Activated CD4-positive, alpha-beta T cell treated with anti-CD3 and anti-CD28 coated beads, Interleukin-2, amount 10 ng/mL, durations not matched to agents 24 days and 14 days (primary cell): ENCODE results near the gene INTS6L. TPM values are rescaled to one million over a fixed set of nuclear protein-coding genes. Genes with fewer than 3 reads are reported as not detected.
"Not testable (repeated sequence)": the region's sequence is repeated elsewhere in the genome, so short reads cannot be mapped to it uniquely, and the experiment has no call there.

Experiments used
- DNase-seq: peaks from one replicate; pipeline ENCODE4 v3.0.0; 2022
- H3K27ac Mint-ChIP-seq: one replicate; pipeline ENCODE4 v1.8.0; 2022; ENCODE audit warnings: mild to moderate bottlenecking, mixed read lengths
- H3K27me3 Mint-ChIP-seq: one replicate; pipeline ENCODE4 v1.8.0; 2022; ENCODE audit warnings: mixed read lengths
- H3K36me3 Mint-ChIP-seq: one replicate; pipeline ENCODE4 v1.8.0; 2022; ENCODE audit warnings: low read depth, mild to moderate bottlenecking, mixed read lengths
- H3K4me1 Mint-ChIP-seq: one replicate; pipeline ENCODE4 v1.8.0; 2021; ENCODE audit warnings: mixed read lengths
- H3K4me3 Mint-ChIP-seq: one replicate; pipeline ENCODE4 v1.8.0; 2022; ENCODE audit warnings: mild to moderate bottlenecking, moderate library complexity, mixed read lengths
- H3K9me3 Mint-ChIP-seq: one replicate; pipeline ENCODE4 v1.8.0; 2021; ENCODE audit warnings: mixed read lengths
- intact Hi-C: fragments of 100-400 bp; cut with micrococcal nuclease; formaldehyde crosslinking; loops from one replicate; pipeline ENCODE4 v1.15.1; 2023
- total RNA-seq: library from RNA; stranded (reverse); gene quantifications from 2 replicates; pipeline ENCODE4 v1.2.3, GENCODE V29; 2022

Gene INTS6L
- total RNA-seq, 1 donor from 2014 or later: 35.7 TPM

GRCh38 chrX:135536877-135537276 lies 16.4 kb downstream of the INTS6L start:
- H3K4me1 Mint-ChIP-seq: peaks cover 28% of the 10 kb centered on the region
- intact Hi-C loops: loop anchor here (2.0 kb wide), 1 partner anchor 14 kb away; no protein-coding TSS in a partner anchor
- peak; percentile 54 for DNase-seq
- no peaks in the 10 kb centered on the region for H3K9me3 Mint-ChIP-seq
- peak overlapping the region; percentile 45 for H3K4me3 Mint-ChIP-seq
- H3K36me3 Mint-ChIP-seq: peaks cover 18% of the 10 kb centered on the region
- H3K27me3 Mint-ChIP-seq: no peaks in the 10 kb centered on the region
- H3K27ac Mint-ChIP-seq: peak overlapping the region; percentile 71

- Mint-ChIP-seq H3K27ac (no peak overlapping the region), H3K36me3 (peaks cover 33% of the 10 kb centered on the region), H3K9me3 (no peaks in the 10 kb centered on the region), H3K4me3 (no peak overlapping the region), H3K4me1 (peaks cover 36% of the 10 kb centered on the region), H3K27me3 (no peaks in the 10 kb centered on the region)
- no peak for DNase-seq
- intact Hi-C loops: loop anchor here (5.0 kb wide), 1 partner anchor 36 kb away; no protein-coding TSS in a partner anchor
Measured at GRCh38 chrX:135541351-135541750, 20.9 kb downstream of the INTS6L start.

- Mint-ChIP-seq H3K4me1 (peaks cover 26% of the 10 kb centered on the region), H3K4me3 (no peak overlapping the region), H3K27me3 (no peaks in the 10 kb centered on the region), H3K27ac (peak overlapping the region; percentile 51), H3K36me3 (peaks cover 35% of the 10 kb centered on the region), H3K9me3 (no peaks in the 10 kb centered on the region)
- intact Hi-C loops: loop anchor here (5.0 kb wide), 1 partner anchor 34 kb away; no protein-coding TSS in a partner anchor
- no peak for DNase-seq
Measured at GRCh38 chrX:135543172-135543571, 22.7 kb downstream of the INTS6L start.

DNA sequence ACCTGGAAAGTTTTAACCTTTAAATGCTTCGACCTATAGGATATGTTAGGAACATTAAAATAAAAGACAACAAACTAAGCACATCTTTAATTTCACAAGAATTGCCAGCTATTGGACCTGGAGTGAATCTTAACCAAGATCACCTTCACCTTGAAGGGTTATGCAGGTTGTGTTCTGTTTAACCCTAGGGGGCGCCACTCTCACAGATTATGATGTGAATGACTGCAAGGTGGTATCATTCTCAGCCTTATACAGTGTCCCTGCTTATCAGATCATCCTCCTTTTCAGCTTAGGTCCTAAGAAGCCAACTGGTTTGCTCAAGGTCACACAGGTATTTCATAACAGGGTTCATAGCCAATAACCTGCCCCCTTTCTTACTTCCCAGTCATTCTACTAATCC lies 23.5 kb downstream of the INTS6L start:
- Mint-ChIP-seq H3K27me3 (no peaks in the 10 kb centered on the region), H3K4me1 (peaks cover 23% of the 10 kb centered on the region), H3K4me3 (peak overlapping the region; percentile 3), H3K27ac (no peak overlapping the region), H3K9me3 (no peaks in the 10 kb centered on the region), H3K36me3 (peaks cover 33% of the 10 kb centered on the region)
- intact Hi-C loops: loop anchor here (5.0 kb wide), 1 partner anchor 33 kb away; no protein-coding TSS in a partner anchor
- DNase-seq: peak; percentile 73

DNA sequence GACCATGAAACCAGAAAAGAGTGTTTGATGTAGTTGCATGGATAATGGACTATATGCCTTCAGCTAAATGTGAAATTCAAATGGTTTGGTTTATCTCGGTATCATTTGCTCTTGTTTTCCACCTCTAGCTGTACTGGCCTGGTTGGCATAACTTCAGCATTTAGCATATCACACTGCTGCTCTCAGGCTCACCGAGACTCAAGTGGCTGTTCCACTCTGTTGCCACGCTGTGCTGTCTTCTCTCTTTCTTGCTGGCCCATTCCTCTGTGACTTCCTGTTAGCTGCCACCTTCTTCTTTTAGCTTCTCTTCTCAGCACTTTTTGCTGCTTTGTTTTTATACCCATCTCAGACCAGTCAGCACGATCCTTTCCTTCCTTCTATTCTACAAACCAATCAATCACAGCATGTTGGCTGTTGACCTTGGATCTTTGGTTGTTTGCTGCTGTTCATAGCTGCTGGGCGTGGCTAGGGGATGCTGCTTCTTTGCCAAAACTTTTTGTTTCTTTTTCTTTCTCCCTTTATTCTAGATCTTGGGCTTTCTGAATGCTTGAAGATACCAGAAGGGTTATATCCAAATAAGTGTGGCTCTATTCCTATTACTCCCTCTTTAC lies 24.0 kb downstream of the INTS6L start:
- Mint-ChIP-seq H3K4me3 (peak overlapping the region; percentile 4), H3K36me3 (peaks cover 33% of the 10 kb centered on the region), H3K27me3 (no peaks in the 10 kb centered on the region), H3K27ac (peak overlapping the region; percentile 58), H3K4me1 (peaks cover 21% of the 10 kb centered on the region), H3K9me3 (no peaks in the 10 kb centered on the region)
- intact Hi-C loops: loop anchor here (5.0 kb wide), 1 partner anchor 33 kb away; no protein-coding TSS in a partner anchor
- DNase-seq: peak; percentile 58

DNA sequence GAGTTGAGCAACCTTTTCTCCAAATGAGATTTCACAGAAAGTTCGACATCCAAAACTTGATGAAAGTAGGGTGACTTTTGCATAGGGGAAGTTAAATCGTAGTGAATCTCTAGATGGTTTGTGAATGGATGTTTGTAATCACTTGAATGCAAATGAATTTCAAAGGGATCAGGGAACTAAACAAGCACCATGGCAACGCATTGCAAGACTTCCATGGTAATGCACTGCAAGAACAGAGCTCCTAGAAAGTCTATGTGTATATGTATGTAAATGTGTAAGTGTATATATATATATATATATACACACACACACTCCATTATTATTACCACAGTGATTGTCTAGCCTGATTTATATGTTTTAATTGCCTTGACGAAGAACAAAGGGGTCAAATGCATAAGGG lies 27.3 kb downstream of the INTS6L start:
- Mint-ChIP-seq H3K9me3 (no peaks in the 10 kb centered on the region), H3K4me3 (no peak overlapping the region), H3K27me3 (no peaks in the 10 kb centered on the region), H3K4me1 (peaks cover 17% of the 10 kb centered on the region), H3K27ac (no peak overlapping the region), H3K36me3 (peaks cover 56% of the 10 kb centered on the region)
- DNase-seq: no peak
- intact Hi-C loops: no loop called here

DNA sequence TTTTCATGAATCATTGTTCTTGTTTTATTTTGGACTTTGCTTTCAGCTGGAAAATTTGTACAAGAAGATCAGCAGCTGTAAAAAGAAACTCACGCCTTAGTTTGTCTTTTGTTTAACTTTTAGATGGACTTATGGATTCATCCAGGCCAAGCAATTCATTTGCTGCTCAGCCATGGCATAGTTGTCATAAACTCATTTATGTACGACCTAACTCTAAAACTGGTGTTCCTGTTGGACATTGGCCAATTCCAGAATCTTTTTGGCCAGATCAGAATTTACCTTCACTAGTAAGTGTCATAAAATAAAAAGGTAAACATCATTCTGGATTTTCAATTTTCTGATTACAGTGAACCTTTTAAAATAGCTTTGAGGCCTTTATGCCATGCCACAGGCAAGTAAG lies 29.1 kb downstream of the INTS6L start:
- Mint-ChIP-seq H3K27ac (no peak overlapping the region), H3K9me3 (no peaks in the 10 kb centered on the region), H3K4me3 (no peak overlapping the region), H3K4me1 (peaks cover 3% of the 10 kb centered on the region), H3K27me3 (no peaks in the 10 kb centered on the region), H3K36me3 (peaks cover 58% of the 10 kb centered on the region)
- no peak for DNase-seq
- intact Hi-C loops: no loop called here

DNA sequence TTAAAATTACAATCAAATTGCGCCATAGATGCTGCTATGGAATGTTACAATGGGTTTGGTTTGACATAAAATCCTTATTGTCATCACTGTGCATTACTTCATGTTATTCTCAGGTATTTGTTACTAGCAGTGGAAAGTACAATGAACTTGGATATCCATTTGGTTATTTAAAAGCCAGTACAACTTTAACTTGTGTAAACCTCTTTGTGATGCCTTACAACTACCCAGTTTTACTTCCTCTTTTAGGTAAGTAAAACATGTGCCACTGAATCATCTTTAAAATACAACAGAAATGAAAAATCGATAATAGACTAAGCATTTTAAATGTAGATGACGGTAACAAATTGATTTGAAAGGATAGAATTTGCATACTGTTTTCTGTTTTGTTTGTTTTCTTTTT lies 35.6 kb downstream of the INTS6L start:
- H3K27ac Mint-ChIP-seq: no peak overlapping the region
- intact Hi-C loops: no loop called here

GRCh38 chrX:135557344-135557743 lies 36.9 kb downstream of the INTS6L start:
- no peak for DNase-seq
- Mint-ChIP-seq H3K27me3 (no peaks in the 10 kb centered on the region), H3K4me3 (no peak overlapping the region), H3K36me3 (peaks cover 48% of the 10 kb centered on the region), H3K9me3 (no peaks in the 10 kb centered on the region), H3K27ac (no peak overlapping the region), H3K4me1 (no peaks in the 10 kb centered on the region)
- intact Hi-C loops: no loop called here

More for the DNA sequence above, 35.6 kb downstream of the INTS6L start:
- peaks cover 52% of the 10 kb centered on the region for H3K36me3 Mint-ChIP-seq
- no peaks in the 10 kb centered on the region for H3K4me1 Mint-ChIP-seq
- H3K9me3 Mint-ChIP-seq: no peaks in the 10 kb centered on the region
- no peak overlapping the region for H3K4me3 Mint-ChIP-seq
- no peaks in the 10 kb centered on the region for H3K27me3 Mint-ChIP-seq
- DNase-seq: no peak

- no peak overlapping the region for H3K27ac Mint-ChIP-seq
- intact Hi-C loops: loop anchor here (10.0 kb wide), 1 partner anchor 48 kb away; the partner anchor contains the start of gene INTS6L
Measured at GRCh38 chrX:135572436-135572835, 52.0 kb downstream of the INTS6L start.

GRCh38 chrX:135581496-135581895 lies 61.0 kb downstream of the INTS6L start:
- no peaks in the 10 kb centered on the region for H3K27me3 Mint-ChIP-seq
- intact Hi-C loops: no loop called here
- no peaks in the 10 kb centered on the region for H3K9me3 Mint-ChIP-seq
- no peak for DNase-seq
- no peak overlapping the region for H3K4me3 Mint-ChIP-seq
- H3K27ac Mint-ChIP-seq: no peak overlapping the region
- H3K4me1 Mint-ChIP-seq: peaks cover 2% of the 10 kb centered on the region
- peaks cover 29% of the 10 kb centered on the region for H3K36me3 Mint-ChIP-seq

More at GRCh38 chrX:135572436-135572835, 52.0 kb downstream of the INTS6L start:
- DNase-seq: no peak
- Mint-ChIP-seq H3K27me3 (no peaks in the 10 kb centered on the region), H3K4me1 (peaks cover 2% of the 10 kb centered on the region), H3K36me3 (peaks cover 34% of the 10 kb centered on the region), H3K9me3 (no peaks in the 10 kb centered on the region), H3K4me3 (no peak overlapping the region)

- Mint-ChIP-seq H3K4me1 (no peaks in the 10 kb centered on the region), H3K9me3 (no peaks in the 10 kb centered on the region), H3K4me3 (no peak overlapping the region), H3K27ac (no peak overlapping the region), H3K27me3 (peaks cover 7% of the 10 kb centered on the region), H3K36me3 (peaks cover 6% of the 10 kb centered on the region)
- intact Hi-C loops: no loop called here
- DNase-seq: no peak
Measured at GRCh38 chrX:135585153-135585552, 64.7 kb downstream of the INTS6L start.

- H3K4me1 Mint-ChIP-seq: no peaks in the 10 kb centered on the region
- no peak for DNase-seq
- H3K36me3 Mint-ChIP-seq: no peaks in the 10 kb centered on the region
- intact Hi-C loops: no loop called here
- no peak overlapping the region for H3K4me3 Mint-ChIP-seq
- H3K9me3 Mint-ChIP-seq: no peaks in the 10 kb centered on the region
- no peak overlapping the region for H3K27ac Mint-ChIP-seq
- peaks cover 29% of the 10 kb centered on the region for H3K27me3 Mint-ChIP-seq
Measured at GRCh38 chrX:135591871-135592270, 71.4 kb downstream of the INTS6L start.

GRCh38 chrX:135594049-135594448 lies 73.6 kb downstream of the INTS6L start:
- H3K4me3 Mint-ChIP-seq, H3K4me1 Mint-ChIP-seq, DNase-seq, H3K36me3 Mint-ChIP-seq, H3K9me3 Mint-ChIP-seq, intact Hi-C loops, H3K27ac Mint-ChIP-seq: not testable (repeated sequence)
- peaks cover 29% of the 10 kb centered on the region for H3K27me3 Mint-ChIP-seq

DNA sequence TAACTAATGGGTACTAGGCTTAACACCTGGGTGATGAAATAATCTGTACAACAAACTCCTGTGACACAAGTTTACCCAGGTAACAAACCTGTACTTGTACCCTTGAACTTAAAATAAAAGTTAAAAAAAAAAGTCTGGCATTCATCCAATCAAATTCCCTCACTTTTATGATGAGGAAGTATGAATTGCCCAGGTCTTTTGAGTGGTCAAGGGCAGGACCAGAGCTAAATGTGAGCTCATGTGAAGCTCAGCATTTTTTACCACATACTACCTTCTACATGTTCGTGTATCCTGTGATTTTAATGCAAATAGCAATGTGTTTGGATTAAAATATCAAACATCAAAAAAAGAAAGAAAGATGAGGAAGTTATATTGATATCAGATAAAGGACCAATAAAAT lies 74.0 kb downstream of the INTS6L start:
- intact Hi-C loops, DNase-seq, H3K9me3 Mint-ChIP-seq, H3K36me3 Mint-ChIP-seq, H3K4me1 Mint-ChIP-seq, H3K27ac Mint-ChIP-seq, H3K4me3 Mint-ChIP-seq: not testable (repeated sequence)
- peaks cover 28% of the 10 kb centered on the region for H3K27me3 Mint-ChIP-seq
